ENCODE measurements around the gene DENND2C.

The DENND2C gene

DNA sequence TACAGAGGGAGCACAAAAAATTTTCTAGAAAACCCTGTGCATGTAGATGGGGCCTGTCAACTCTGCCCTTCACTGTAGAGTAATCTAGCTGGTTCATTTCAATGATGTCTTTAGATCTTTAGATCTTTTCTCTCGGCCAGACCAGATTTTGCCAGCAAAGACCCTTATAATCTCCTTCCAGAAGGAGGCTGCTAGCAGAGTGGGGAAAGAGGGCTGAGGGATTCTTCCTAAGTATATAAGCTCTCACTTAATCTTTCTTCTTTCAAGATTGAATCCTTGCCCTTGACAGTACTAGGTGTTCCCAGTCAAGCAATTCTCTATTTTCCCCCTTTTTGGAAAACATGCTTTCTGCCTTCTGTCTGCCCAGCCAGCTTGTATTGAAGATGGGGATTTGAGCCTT, 122.8 kb downstream of the DENND2C start:
- no peak for DNase-seq (ENCODE audit: low read depth in 2 of 2)

DNA sequence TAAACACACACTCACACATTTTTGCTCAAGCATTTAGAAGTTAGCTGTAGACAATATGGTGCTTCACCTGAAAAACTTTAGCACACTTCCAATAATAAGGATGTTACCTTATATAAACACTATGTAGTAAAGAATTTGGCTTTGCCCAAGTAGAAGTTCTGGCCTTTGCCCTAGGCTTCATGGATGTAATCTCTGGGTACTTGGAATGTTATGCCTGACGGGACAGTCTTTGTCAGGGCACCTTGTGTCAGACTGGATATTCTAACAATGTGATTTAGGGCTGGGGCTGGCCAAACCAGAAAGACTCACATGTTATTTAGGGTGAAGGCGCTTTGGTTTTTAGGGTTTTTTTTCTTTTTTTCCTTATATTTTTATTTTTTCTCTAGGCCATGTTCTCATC, 124.1 kb downstream of the DENND2C start:
- DNase-seq (ENCODE audit: low read depth in 2 of 2) = no peak

- DNase-seq (ENCODE audit: low read depth in 2 of 2) = no peak
These were observed 124.5 kb downstream of the DENND2C start for GRCh38 chr1:114545315-114545714.

- DNase-seq (ENCODE audit: low read depth in 2 of 2) = no peak
These were observed 129.0 kb downstream of the DENND2C start for GRCh38 chr1:114540821-114541220.

DNA sequence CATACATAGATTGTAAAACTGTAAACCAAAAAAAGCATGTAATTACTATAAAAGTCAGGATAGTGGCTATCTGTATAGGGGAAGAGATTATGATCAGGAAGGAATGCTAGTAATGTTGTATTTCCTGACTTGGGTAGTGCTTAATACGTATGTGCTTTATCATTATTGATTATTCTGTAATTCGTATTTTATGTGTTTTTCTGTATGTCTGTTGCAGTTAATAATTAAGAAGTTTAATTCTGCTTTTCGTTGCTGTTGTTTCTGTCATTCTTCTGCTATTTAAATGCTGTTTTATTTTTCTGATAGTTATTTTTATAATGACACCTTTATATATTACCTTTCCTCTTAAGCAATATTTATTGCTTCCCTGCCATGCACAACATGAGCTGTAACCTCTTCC, 129.6 kb downstream of the DENND2C start:
- DNase-seq (ENCODE audit: low read depth in 2 of 2) = no peak

DNA sequence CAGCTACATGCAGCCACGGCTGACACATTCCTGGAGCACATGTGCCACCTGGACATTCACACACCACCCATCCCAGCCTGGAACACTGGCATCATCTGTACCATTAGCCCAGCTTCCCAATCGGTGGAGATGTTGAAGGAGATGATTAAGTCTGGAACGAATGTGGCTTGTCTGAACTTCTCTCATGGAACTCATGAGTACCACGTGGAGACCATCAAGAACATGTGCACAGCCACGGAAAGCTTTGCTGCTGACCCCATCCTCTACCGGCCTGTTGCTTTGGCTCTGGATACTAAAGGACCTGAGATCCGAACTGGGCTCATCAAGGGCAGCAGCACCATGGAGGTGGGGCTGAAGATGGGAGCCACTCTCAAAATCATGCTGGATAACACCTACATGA, 133.8 kb downstream of the DENND2C start:
- no peak for DNase-seq (ENCODE audit: low read depth in 2 of 2)

- DNase-seq (ENCODE audit: low read depth in 2 of 2) = no peak
These were observed 134.4 kb downstream of the DENND2C start for GRCh38 chr1:114535401-114535800.
